Left ventricle myocardium inferior (tissue), 1 donor: Measurements from ENCODE around the gene EGR4. TPM values are rescaled to one million over a fixed set of nuclear protein-coding genes. Genes with fewer than 3 reads are reported as not detected.

Experiments used
- DNase-seq: peaks from one replicate; pipeline ENCODE4 v3.0.0-alpha.2; 2020
- H3K27ac ChIP-seq: fragments of 200-600 bp; replicated peaks from 2 replicates; pipeline ENCODE4 v1.8.0; 2021
- H3K27me3 ChIP-seq: fragments of 200-600 bp; 2 replicates; pipeline ENCODE4 v1.8.0; 2021; ENCODE audit warnings: low read depth
- H3K36me3 ChIP-seq: fragments of 200-600 bp; 2 replicates; pipeline ENCODE4 v1.8.0; 2021
- H3K4me1 ChIP-seq: fragments of 200-600 bp; 2 replicates; pipeline ENCODE4 v1.8.0; 2021
- H3K4me3 ChIP-seq: fragments of 200-600 bp; 2 replicates; pipeline ENCODE4 v1.8.0; 2021; ENCODE audit warnings: mild to moderate bottlenecking, moderate library complexity
- H3K9me3 ChIP-seq: fragments of 200-600 bp; replicated peaks from 2 replicates; pipeline ENCODE4 v1.8.0; 2021
- CTCF ChIP-seq: fragments of 200-600 bp; IDR thresholded peaks from 2 replicates; pipeline ENCODE4 v1.8.0; 2021; ENCODE audit warnings: antibody characterized with exemption, mild to moderate bottlenecking, borderline replicate concordance
- intact Hi-C: fragments of 100-400 bp; cut with micrococcal nuclease; formaldehyde crosslinking; loops from one replicate; pipeline ENCODE4 v1.11.0; 2022
- total RNA-seq: library from RNA; stranded (reverse); fragmentation: NEBNext Ultra II Directional; extraction: Animal tissue kit (Norgen Biotek cat#: 25700); gene quantifications from one replicate; pipeline ENCODE4 v1.2.1, GENCODE V29; 2021
- donor health status: DM: no; HTN: yes; CAD: no; lungs with severe emphysema.

EGR4 gene
- total RNA-seq, 1 donor from 2014 or later, result not detected

- H3K4me1 ChIP-seq, result peaks cover 30% of the 10 kb centered on the region
- peak; percentile 44 for TF ChIP-seq CTCF
- H3K27me3 ChIP-seq, result peaks cover 100% of the 10 kb centered on the region
- H3K36me3 ChIP-seq, result no peaks in the 10 kb centered on the region
- intact Hi-C loops, result no loop called here
- H3K4me3 ChIP-seq, result no peak overlapping the region
- no peak overlapping the region for H3K27ac ChIP-seq
- no peak for DNase-seq
- no peaks in the 10 kb centered on the region for H3K9me3 ChIP-seq
Observed at GRCh38 chr2:73290049-73290839, 3.1 kb downstream of the EGR4 start.

GRCh38 chr2:73289304-73289703, 4.0 kb downstream of the EGR4 start:
- intact Hi-C loops, result no loop called here
- no peaks in the 10 kb centered on the region for H3K36me3 ChIP-seq
- H3K4me3 ChIP-seq, result no peak overlapping the region
- no peak overlapping the region for H3K27ac ChIP-seq
- H3K9me3 ChIP-seq, result no peaks in the 10 kb centered on the region
- peaks cover 39% of the 10 kb centered on the region for H3K4me1 ChIP-seq
- peaks cover 100% of the 10 kb centered on the region for H3K27me3 ChIP-seq
- TF ChIP-seq CTCF, result no peak
- no peak for DNase-seq

- Histone ChIP-seq H3K4me1 (peaks cover 23% of the 10 kb centered on the region), H3K27ac (no peak overlapping the region), H3K36me3 (no peaks in the 10 kb centered on the region), H3K9me3 (no peaks in the 10 kb centered on the region), H3K27me3 (peaks cover 77% of the 10 kb centered on the region), H3K4me3 (no peak overlapping the region)
- TF ChIP-seq CTCF, result no peak
- no peak for DNase-seq
- intact Hi-C loops, result no loop called here
Observed at GRCh38 chr2:73286134-73286655, 7.2 kb downstream of the EGR4 start.

- intact Hi-C loops, result no loop called here
- no peaks in the 10 kb centered on the region for H3K36me3 ChIP-seq
- H3K27me3 ChIP-seq, result peaks cover 68% of the 10 kb centered on the region
- no peak for DNase-seq
- peak overlapping the region; percentile 79 for H3K4me3 ChIP-seq
- TF ChIP-seq CTCF, result no peak
- H3K27ac ChIP-seq, result no peak overlapping the region
- no peaks in the 10 kb centered on the region for H3K9me3 ChIP-seq
- H3K4me1 ChIP-seq, result peaks cover 19% of the 10 kb centered on the region
Observed at GRCh38 chr2:73285159-73285739, 8.1 kb downstream of the EGR4 start.

GRCh38 chr2:73284296-73285158, 8.8 kb downstream of the EGR4 start, which contains the start of gene FBXO41:
FBXO41 (minus strand) TSS chr2:73284478; CDS start chr2:73269630, 14,848 bp downstream.
- H3K36me3 ChIP-seq, result no peaks in the 10 kb centered on the region
- H3K4me3 ChIP-seq, result peak within 1 kb of the TSS; percentile 79
- no peak for TF ChIP-seq CTCF
- intact Hi-C loops, result no loop called here
- H3K27me3 ChIP-seq, result peaks cover 61% of the 10 kb centered on the region
- H3K4me1 ChIP-seq, result peaks cover 19% of the 10 kb centered on the region
- no peak for DNase-seq
- H3K9me3 ChIP-seq, result no peaks in the 10 kb centered on the region
- H3K27ac ChIP-seq, result no peak within 1 kb of the TSS
